GM10266 (cell line): ENCODE measurements around the gene SLC39A11.

Experiments used
- DNase-seq: peaks from one replicate; pipeline ENCODE4 v3.0.0; 2012; ENCODE audit errors: extremely low spot score
- TF ChIP-seq, protein P1 (sequence below): IDR thresholded peaks from 2 replicates; pipeline ENCODE4 v1.5.1; 2012; ENCODE audit warnings: mild to moderate bottlenecking, low read depth; ENCODE audit not compliant: control insufficient read depth, insufficient read depth; ENCODE audit errors: missing control alignments

SLC39A11 gene

DNA sequence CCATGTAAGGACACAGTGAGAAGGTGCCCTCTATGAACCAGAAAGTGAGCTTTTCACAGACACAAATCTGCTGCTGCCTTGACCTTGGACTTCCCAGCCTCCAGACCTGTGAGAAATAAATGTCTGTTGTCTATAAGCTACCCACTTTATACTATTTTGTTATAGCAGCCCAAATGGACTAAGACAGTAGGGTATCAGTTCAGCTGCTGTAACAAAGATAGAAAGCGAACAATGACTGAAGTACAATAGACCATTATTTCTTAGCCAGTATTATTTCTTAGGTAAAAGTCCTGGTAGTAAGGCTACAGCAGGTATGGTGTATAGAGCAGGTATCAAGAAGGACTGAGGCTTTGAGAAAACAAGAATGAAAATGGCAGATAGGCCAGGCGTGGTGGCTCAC is 117.0 kb downstream of the SLC39A11 start:
- DNase-seq = no peak
- TF ChIP-seq, protein P1, sequence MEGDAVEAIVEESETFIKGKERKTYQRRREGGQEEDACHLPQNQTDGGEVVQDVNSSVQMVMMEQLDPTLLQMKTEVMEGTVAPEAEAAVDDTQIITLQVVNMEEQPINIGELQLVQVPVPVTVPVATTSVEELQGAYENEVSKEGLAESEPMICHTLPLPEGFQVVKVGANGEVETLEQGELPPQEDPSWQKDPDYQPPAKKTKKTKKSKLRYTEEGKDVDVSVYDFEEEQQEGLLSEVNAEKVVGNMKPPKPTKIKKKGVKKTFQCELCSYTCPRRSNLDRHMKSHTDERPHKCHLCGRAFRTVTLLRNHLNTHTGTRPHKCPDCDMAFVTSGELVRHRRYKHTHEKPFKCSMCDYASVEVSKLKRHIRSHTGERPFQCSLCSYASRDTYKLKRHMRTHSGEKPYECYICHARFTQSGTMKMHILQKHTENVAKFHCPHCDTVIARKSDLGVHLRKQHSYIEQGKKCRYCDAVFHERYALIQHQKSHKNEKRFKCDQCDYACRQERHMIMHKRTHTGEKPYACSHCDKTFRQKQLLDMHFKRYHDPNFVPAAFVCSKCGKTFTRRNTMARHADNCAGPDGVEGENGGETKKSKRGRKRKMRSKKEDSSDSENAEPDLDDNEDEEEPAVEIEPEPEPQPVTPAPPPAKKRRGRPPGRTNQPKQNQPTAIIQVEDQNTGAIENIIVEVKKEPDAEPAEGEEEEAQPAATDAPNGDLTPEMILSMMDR = no peak

DNA sequence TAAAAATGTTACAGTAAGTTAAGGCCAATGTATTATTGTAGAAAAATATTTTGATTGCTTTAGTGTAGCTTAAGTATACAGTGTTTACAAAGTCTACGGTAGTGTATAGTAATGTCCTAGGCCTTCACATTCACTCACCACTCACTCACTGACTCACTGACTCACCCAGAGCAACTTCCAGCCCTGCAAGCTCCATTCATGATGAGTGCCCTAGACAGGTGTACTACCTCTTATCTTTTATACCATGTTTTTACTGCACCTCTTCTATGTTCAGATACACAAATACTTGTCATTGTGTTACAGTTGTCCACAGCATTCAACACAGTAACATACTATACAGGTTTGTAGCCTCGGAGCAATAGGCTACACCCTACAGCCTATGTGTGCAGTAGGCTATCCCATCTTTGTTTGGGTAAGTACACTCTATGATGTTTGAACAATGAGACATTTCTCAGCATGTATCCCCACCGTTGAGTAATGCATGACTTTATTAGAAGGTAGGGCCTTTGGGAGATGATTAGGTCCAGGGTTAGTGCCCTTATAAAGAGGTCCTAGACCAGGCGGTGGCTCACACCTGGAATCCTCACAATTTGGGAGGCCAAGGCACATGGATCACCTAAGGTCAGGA is 117.8 kb downstream of the SLC39A11 start:
- TF ChIP-seq, protein P1 = no peak
- no peak for DNase-seq

DNA sequence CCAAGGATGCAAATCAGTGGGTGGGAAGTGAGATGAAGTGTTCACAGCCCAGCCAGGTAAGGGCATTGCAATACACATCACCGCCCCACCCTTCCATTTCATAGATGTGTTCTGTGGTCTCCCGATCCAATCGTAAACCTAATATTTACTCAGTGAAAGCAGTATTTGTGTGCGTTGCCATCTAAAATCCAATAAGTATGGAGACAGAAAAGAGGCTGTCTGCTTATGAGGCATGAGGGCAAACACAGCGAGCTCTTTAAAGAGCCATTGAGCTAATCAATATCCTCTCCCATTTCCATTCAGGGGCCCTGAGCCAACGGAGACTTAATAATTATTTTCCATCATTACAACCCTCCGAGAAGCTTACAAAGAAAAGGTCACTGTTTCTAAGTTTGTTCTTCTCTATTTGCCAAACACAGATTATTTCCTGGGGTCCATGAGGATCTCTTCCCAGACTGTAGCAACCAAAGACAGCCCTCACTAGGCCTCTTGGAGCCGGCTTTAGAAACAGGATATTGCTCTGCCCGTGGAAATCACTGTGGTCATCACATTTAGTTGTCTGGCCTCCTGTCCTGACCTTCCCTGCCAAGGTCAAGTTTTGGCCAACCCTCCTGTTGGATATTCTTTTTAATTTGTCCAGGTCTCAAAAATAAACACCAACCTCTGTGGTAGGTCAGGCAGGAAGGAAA is 120.1 kb downstream of the SLC39A11 start:
- no peak for DNase-seq
- TF ChIP-seq, protein P1 = no peak

DNA sequence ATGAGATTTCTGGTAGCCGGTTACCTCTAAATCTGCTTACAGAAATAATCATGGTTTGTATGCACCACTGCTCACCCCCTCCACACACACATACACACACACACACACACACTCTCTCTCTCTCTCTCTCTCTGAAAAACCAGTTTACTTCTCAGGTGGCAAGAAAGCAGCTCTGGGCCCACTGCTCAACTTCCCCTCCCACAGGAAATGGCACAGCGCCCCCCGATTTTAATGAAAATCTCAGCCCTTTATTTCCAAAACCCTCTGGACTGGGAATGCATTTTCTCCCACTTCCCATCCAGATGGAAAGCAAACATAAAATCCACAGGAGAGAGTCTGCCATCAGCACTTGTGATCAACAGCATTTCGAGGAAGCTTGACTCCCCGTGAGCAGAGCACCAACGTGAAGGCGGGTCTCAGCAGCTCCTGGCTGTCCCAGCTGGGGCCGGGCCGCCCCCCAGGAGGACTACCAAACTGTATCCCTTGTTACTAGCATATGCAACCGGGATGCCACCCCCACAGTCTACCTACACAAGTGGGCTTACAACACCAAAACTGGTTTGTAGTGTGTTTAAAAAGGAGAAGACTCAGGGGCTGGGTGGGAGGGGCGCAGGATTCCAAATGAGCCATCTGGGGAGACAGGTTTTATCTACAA is 121.1 kb downstream of the SLC39A11 start:
- no peak for DNase-seq
- TF ChIP-seq, protein P1 = no peak

DNA sequence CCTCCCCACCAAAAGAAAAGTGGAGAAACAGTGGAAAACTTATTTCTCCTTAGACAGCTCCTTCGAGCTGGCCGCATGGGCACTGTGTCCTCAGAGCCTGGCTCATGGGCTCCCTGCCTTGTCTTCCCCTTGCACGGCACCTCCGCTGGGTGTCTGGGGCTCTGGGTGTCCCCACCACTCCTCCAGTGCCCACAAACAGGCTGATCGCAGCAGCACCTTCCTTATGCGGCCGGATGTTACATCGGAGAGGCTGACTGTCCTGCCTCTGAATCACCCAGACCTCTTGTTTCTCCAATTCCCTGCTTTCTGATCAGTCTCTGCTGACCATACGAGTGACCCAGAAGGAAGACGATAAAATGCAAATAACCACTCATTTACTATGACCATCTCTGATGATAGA is 121.7 kb downstream of the SLC39A11 start:
- TF ChIP-seq, protein P1 = no peak
- DNase-seq = no peak

DNA sequence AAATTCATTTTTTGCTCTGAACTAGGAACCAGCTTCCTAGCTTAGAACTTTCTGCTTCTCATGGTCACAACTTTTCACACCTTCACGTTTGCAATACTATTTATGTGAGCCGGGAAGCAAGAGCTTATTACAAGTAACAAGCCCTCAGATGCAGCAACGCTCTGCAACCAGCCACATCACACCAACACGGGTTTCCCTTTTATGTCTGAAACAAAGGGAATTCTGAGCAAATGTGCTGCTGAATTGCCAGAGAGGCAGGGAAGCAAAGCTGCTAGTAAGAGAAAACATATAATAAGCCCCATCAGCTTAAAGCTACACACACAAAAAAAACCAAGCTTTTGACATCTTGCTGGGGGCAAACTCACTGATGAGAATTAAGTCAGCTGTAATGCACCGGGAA is 122.2 kb downstream of the SLC39A11 start:
- no peak for DNase-seq
- TF ChIP-seq, protein P1 = no peak
